ENCODE measurements around the gene PPP4R2.

PPP4R2 gene

DNA sequence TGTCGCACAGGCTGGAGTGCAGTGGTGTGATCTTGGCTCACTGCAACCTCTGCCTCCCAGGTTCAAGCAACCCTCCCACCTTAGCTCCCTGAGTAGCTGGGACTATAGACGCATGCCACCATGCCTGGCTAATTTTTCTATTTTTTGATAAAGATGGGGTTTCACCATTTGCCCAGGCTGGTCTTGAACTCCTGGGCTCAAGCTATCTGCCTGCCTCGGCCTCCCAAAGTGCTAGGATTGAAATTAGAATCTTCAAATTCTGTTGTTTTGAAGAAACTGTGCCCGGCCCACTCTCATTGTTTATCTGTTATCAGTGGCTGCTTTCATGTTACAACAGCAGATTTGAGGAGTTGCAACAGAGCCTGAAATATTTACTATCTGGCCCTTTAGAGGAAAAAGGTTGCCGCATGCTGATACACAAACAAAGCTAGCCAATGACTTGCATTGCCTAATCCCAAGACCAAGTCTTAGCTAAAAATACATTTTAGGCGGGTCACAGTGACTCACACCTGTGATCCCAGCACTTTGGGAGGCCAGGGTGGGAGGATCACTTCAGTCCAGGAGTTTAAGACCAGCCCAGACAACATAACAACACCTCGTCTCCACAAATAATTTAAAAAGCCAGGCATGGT is 43.2 kb upstream of the PPP4R2 start:
- in situ Hi-C loops (cut with HindIII; ENCODE audit: low sequenced_read_pairs) = no loop called here
- TF ChIP-seq, protein P1, sequence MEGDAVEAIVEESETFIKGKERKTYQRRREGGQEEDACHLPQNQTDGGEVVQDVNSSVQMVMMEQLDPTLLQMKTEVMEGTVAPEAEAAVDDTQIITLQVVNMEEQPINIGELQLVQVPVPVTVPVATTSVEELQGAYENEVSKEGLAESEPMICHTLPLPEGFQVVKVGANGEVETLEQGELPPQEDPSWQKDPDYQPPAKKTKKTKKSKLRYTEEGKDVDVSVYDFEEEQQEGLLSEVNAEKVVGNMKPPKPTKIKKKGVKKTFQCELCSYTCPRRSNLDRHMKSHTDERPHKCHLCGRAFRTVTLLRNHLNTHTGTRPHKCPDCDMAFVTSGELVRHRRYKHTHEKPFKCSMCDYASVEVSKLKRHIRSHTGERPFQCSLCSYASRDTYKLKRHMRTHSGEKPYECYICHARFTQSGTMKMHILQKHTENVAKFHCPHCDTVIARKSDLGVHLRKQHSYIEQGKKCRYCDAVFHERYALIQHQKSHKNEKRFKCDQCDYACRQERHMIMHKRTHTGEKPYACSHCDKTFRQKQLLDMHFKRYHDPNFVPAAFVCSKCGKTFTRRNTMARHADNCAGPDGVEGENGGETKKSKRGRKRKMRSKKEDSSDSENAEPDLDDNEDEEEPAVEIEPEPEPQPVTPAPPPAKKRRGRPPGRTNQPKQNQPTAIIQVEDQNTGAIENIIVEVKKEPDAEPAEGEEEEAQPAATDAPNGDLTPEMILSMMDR (IDR thresholded peaks at IDR 0.05; ENCODE audit: low read depth, low read length) = no peak
- H3K4me3 ChIP-seq (ENCODE audit: low read depth, low read length) = no peak overlapping the region
- no peak for DNase-seq (ENCODE audit: low read depth, low spot score)

GRCh38 chr3:72957297-72957696 is 39.3 kb upstream of the PPP4R2 start:
- in situ Hi-C loops (cut with HindIII; ENCODE audit: low sequenced_read_pairs) = no loop called here
- no peak for DNase-seq (ENCODE audit: low read depth, low spot score)
- no peak overlapping the region for H3K4me3 ChIP-seq (ENCODE audit: low read depth, low read length)
- TF ChIP-seq, protein P1 (IDR thresholded peaks at IDR 0.05; ENCODE audit: low read depth, low read length) = no peak

DNA sequence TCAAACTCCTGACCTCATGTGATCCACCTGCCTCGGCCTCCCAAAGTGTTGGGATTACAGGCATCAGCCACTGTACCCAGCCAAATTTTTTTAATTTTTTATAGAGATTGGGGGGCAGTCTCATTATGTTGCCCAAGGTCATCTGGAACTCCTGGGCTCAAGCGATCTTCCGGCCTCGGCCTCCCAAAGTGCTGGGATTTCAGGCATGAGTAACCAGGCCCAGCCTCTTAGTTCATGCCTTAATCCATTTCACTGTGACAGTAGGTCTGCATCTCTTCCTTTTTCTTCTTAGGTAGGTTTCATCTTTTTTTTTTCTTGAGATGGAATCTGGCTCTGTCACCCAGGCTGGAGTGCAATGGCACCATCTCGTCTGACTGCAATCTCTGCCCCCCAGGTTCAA is 37.3 kb upstream of the PPP4R2 start:
- no peak overlapping the region for H3K4me3 ChIP-seq (ENCODE audit: low read depth, low read length)
- in situ Hi-C loops (cut with HindIII; ENCODE audit: low sequenced_read_pairs) = no loop called here

GRCh38 chr3:72960812-72961518 is 35.6 kb upstream of the PPP4R2 start:
- DNase-seq (ENCODE audit: low read depth, low spot score) = no peak
- H3K4me3 ChIP-seq (ENCODE audit: low read depth, low read length) = no peak overlapping the region
- TF ChIP-seq, protein P1 (IDR thresholded peaks at IDR 0.05; ENCODE audit: low read depth, low read length) = no peak
- in situ Hi-C loops (cut with HindIII; ENCODE audit: low sequenced_read_pairs) = no loop called here

More for the DNA sequence above, 37.3 kb upstream of the PPP4R2 start:
- TF ChIP-seq, protein P1 (IDR thresholded peaks at IDR 0.05; ENCODE audit: low read depth, low read length) = no peak
- DNase-seq (ENCODE audit: low read depth, low spot score) = no peak

- TF ChIP-seq, protein P1 (IDR thresholded peaks at IDR 0.05; ENCODE audit: low read depth, low read length) = no peak
- in situ Hi-C loops (cut with HindIII; ENCODE audit: low sequenced_read_pairs) = no loop called here
- no peak for DNase-seq (ENCODE audit: low read depth, low spot score)
- H3K4me3 ChIP-seq (ENCODE audit: low read depth, low read length) = no peak overlapping the region
Observed at GRCh38 chr3:72961752-72962151, 34.9 kb upstream of the PPP4R2 start.

DNA sequence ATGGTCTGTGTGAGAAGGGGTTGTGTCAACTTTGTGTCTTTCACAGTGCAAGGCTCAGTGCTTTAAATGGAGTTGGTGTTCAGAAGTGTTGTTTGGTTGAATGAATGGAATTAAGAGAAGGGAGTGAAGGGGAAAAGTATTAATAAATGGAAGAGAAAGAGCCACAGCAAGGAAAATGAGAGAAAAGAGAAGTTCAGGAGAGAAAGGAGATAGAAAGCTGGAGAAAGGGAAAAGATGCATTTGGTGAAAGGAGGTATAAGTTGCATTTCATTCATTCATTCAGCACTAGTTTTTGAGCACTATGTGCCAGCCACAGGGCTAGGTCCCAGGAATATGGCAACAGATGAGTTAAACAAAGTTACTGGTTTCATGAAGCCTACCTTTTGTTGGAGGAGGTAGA is 34.3 kb upstream of the PPP4R2 start:
- in situ Hi-C loops (cut with HindIII; ENCODE audit: low sequenced_read_pairs) = no loop called here
- TF ChIP-seq, protein P1 (IDR thresholded peaks at IDR 0.05; ENCODE audit: low read depth, low read length) = no peak
- no peak overlapping the region for H3K4me3 ChIP-seq (ENCODE audit: low read depth, low read length)
- DNase-seq (ENCODE audit: low read depth, low spot score) = no peak

All from astrocyte of the spinal cord (primary cell).